ENCODE data around the gene ANKRD16.
A peak's percentile ranks its signal among the peaks of the same experiment; 100 is the strongest.
"Not testable (repeated sequence)": the region's sequence is repeated elsewhere in the genome, so short reads cannot be mapped to it uniquely, and the experiment has no call there.

ANKRD16 gene

GRCh38 chr10:5902511-5903274, 13.0 kb upstream of the ANKRD16 start:
- no peak for DNase-seq

- DNase-seq = no peak
Measured at GRCh38 chr10:5900247-5900646, 10.6 kb upstream of the ANKRD16 start.

- DNase-seq = no peak
Measured at GRCh38 chr10:5898163-5898562, 8.5 kb upstream of the ANKRD16 start.

GRCh38 chr10:5897504-5897903, 7.8 kb upstream of the ANKRD16 start:
- DNase-seq = no peak

- no peak for DNase-seq
Measured at GRCh38 chr10:5897053-5897340, 7.3 kb upstream of the ANKRD16 start.

GRCh38 chr10:5896208-5897052, 6.7 kb upstream of the ANKRD16 start:
- no peak for DNase-seq

- DNase-seq = no peak
Measured at GRCh38 chr10:5895804-5896203, 6.1 kb upstream of the ANKRD16 start.

GRCh38 chr10:5895365-5895764, 5.7 kb upstream of the ANKRD16 start:
- DNase-seq = no peak

- no peak for DNase-seq
Measured at GRCh38 chr10:5894873-5895272, 5.2 kb upstream of the ANKRD16 start.

- DNase-seq = no peak
Measured at GRCh38 chr10:5894403-5894802, 4.7 kb upstream of the ANKRD16 start.

GRCh38 chr10:5893321-5893720, 3.6 kb upstream of the ANKRD16 start:
- no peak for DNase-seq

GRCh38 chr10:5892007-5892406, 2.3 kb upstream of the ANKRD16 start:
- no peak for DNase-seq

GRCh38 chr10:5891009-5891408, 1.3 kb upstream of the ANKRD16 start:
- DNase-seq = no peak

GRCh38 chr10:5890452-5890915, 791 bp upstream of the ANKRD16 start:
- peak; percentile 70 for DNase-seq

- peak; percentile 79 for DNase-seq
Measured at GRCh38 chr10:5888843-5889623, 660 bp downstream of the ANKRD16 start.

GRCh38 chr10:5888351-5888750, 1.3 kb downstream of the ANKRD16 start:
- no peak for DNase-seq

- DNase-seq = no peak
Measured at GRCh38 chr10:5887641-5888040, 2.1 kb downstream of the ANKRD16 start.

- DNase-seq = no peak
Measured at GRCh38 chr10:5887029-5887428, 2.7 kb downstream of the ANKRD16 start.

- no peak for DNase-seq
Measured at GRCh38 chr10:5885619-5886018, 4.1 kb downstream of the ANKRD16 start.

GRCh38 chr10:5882961-5883360, 6.7 kb downstream of the ANKRD16 start:
- DNase-seq = no peak

- DNase-seq = not testable (repeated sequence)
Measured at GRCh38 chr10:5877041-5877440, 12.7 kb downstream of the ANKRD16 start.

GRCh38 chr10:5876181-5876768, 13.4 kb downstream of the ANKRD16 start:
- no peak for DNase-seq

- peak; percentile 84 for DNase-seq
Measured at GRCh38 chr10:5873515-5873995, 16.1 kb downstream of the ANKRD16 start.
